Lower leg skin (tissue), 3 donors: ENCODE data around the gene CTNNBL1.

Source experiments
- CTCF ChIP-seq, 3 donors: fragments of 450-650 bp; IDR thresholded peaks; one replicate each; pipeline ENCODE4 v1.5.1; 2016; ENCODE audit warnings: antibody characterized with exemption in 3 of 3, mild to moderate bottlenecking in 3 of 3, moderate library complexity in 2 of 3
- POLR2A ChIP-seq, 2 donors: fragments of 450-650 bp; IDR thresholded peaks; one replicate each; pipeline ENCODE4 v1.6.1; 2016 to 2017; ENCODE audit warnings: antibody characterized with exemption in 2 of 2, mild to moderate bottlenecking in 1 of 2, moderate library complexity in 1 of 2

- TF ChIP-seq CTCF (IDR thresholded peaks at IDR 0.05), result no peak
- no peak for TF ChIP-seq POLR2A (IDR thresholded peaks at IDR 0.05)
These were observed 49.2 kb upstream of the CTNNBL1 start for GRCh38 chr20:37644605-37645004.
